ENCODE data around the gene NTM. TPM values are rescaled to one million over a fixed set of nuclear protein-coding genes. Genes with fewer than 3 reads are reported as not detected.

NTM gene
- total and polyA plus RNA-seq, 2 donors from 2014 or later, result 0.92 to 10.3 TPM

DNA sequence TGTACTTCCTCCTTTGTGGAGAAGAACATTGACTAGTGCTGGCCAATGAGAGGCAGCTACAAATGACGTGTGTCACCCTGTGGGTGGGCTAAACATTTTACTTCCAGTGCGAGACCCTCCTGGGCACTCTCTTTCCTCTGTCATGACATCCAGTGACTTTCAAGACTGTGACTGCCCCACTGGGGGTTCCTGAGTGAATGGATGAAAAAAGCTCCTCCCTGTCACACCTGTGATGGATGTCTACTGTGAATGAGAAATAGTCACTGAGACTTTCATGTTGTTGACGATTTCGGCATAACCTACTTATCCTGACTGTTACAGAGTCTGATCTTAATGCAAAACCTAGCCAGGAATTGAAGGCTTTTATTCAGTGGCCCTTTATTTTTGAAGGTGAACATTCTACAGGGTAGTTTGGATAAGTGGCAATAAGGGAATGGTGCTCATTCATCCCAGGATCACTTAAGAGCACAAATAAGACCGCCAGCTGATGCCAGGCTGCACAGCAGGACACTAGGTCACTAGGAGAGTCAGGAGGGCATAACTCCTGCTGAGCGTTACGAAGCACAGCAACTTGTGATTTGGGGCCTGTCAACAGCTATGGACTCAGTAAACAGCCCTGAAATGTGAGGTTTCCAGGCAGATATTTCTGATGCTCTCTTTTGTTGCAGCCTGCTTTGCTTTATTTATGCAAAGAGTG is 636.6 kb downstream of the NTM start:
- TF ChIP-seq, protein P1, sequence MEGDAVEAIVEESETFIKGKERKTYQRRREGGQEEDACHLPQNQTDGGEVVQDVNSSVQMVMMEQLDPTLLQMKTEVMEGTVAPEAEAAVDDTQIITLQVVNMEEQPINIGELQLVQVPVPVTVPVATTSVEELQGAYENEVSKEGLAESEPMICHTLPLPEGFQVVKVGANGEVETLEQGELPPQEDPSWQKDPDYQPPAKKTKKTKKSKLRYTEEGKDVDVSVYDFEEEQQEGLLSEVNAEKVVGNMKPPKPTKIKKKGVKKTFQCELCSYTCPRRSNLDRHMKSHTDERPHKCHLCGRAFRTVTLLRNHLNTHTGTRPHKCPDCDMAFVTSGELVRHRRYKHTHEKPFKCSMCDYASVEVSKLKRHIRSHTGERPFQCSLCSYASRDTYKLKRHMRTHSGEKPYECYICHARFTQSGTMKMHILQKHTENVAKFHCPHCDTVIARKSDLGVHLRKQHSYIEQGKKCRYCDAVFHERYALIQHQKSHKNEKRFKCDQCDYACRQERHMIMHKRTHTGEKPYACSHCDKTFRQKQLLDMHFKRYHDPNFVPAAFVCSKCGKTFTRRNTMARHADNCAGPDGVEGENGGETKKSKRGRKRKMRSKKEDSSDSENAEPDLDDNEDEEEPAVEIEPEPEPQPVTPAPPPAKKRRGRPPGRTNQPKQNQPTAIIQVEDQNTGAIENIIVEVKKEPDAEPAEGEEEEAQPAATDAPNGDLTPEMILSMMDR (IDR thresholded peaks at IDR 0.05; ENCODE audit: borderline replicate concordance, extremely low read depth, insufficient read depth), result no peak
- H3K36me3 ChIP-seq (ENCODE audit: control insufficient read depth in 2 of 3, insufficient read depth in 3 of 3, low read length in 3 of 3), result no peaks in the 10 kb centered on the region
- H3K27me3 ChIP-seq (ENCODE audit: control insufficient read depth, insufficient read depth, low read length), result no peaks in the 10 kb centered on the region
- intact Hi-C loops (cut with DNase I), result no loop called here
- no peak overlapping the region for H3K4me3 ChIP-seq (ENCODE audit: low read length in 3 of 3)
- no peak overlapping the region for H3K9ac ChIP-seq (ENCODE audit: low read length in 3 of 3)
- no peak for FAIRE-seq
- no peak for DNase-seq
- no peak overlapping the region for H3K27ac ChIP-seq (ENCODE audit: low read depth in 2 of 2, low read length in 2 of 2)
- no peaks in the 10 kb centered on the region for H3K9me3 ChIP-seq (ENCODE audit: control insufficient read depth in 2 of 3, insufficient read depth in 1 of 3, low read length in 3 of 3)
- no peaks in the 10 kb centered on the region for H3K4me1 ChIP-seq (ENCODE audit: control insufficient read depth in 2 of 3, insufficient read depth in 2 of 3, low read depth in 1 of 3, low read length in 3 of 3)

DNA sequence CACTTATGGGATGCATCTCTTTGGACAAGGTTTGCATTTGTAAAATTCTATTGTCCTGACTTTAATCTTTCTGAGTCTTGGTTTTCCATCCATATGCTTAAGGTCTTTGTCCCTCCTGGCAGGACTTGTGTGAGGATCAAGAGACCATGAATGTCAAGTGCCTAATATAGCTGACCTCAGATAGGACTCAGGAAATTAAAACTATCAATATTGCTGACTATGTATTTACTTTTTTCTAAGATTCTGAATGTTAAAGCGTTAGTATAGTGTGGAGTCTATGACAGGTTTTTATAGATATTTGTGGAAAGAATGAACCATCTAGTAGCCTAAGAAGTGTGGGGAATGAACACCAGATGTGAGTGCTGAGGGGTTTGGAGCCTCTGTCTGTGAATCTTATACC is 637.8 kb downstream of the NTM start:
- TF ChIP-seq, protein P1 (IDR thresholded peaks at IDR 0.05; ENCODE audit: borderline replicate concordance, extremely low read depth, insufficient read depth), result no peak
- no peaks in the 10 kb centered on the region for H3K4me1 ChIP-seq (ENCODE audit: control insufficient read depth in 2 of 3, insufficient read depth in 2 of 3, low read depth in 1 of 3, low read length in 3 of 3)
- H3K36me3 ChIP-seq (ENCODE audit: control insufficient read depth in 2 of 3, insufficient read depth in 3 of 3, low read length in 3 of 3), result no peaks in the 10 kb centered on the region
- no peaks in the 10 kb centered on the region for H3K27me3 ChIP-seq (ENCODE audit: control insufficient read depth, insufficient read depth, low read length)
- no peak for FAIRE-seq
- intact Hi-C loops (cut with DNase I), result no loop called here
- DNase-seq, result no peak
- no peak overlapping the region for H3K9ac ChIP-seq (ENCODE audit: low read length in 3 of 3)
- no peak overlapping the region for H3K27ac ChIP-seq (ENCODE audit: low read depth in 2 of 2, low read length in 2 of 2)
- H3K9me3 ChIP-seq (ENCODE audit: control insufficient read depth in 2 of 3, insufficient read depth in 1 of 3, low read length in 3 of 3), result no peaks in the 10 kb centered on the region
- no peak overlapping the region for H3K4me3 ChIP-seq (ENCODE audit: low read length in 3 of 3)

DNA sequence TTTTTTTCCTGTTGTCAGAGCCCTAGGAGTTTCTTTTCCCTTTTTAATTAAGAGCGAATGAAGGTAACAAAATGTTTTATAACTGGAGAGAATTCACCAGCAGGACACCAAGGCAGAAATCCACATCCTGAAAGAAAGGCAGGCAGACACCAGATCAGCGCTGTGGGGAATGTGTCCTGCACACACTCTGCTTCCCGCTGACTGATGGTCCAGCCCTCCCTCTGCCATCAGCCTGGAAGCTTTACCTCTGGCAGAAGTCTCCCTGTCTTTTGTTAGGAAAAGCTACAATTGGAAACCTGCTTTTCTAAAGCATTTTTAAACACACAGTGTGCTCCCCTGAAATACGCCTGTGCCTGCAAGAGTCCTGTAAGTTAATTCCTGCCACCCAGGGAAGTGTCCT is 638.5 kb downstream of the NTM start:
- DNase-seq, result no peak
- H3K27ac ChIP-seq (ENCODE audit: low read depth in 2 of 2, low read length in 2 of 2), result no peak overlapping the region
- no peaks in the 10 kb centered on the region for H3K36me3 ChIP-seq (ENCODE audit: control insufficient read depth in 2 of 3, insufficient read depth in 3 of 3, low read length in 3 of 3)
- intact Hi-C loops (cut with DNase I), result no loop called here
- H3K27me3 ChIP-seq (ENCODE audit: control insufficient read depth, insufficient read depth, low read length), result no peaks in the 10 kb centered on the region
- no peak for FAIRE-seq
- no peaks in the 10 kb centered on the region for H3K4me1 ChIP-seq (ENCODE audit: control insufficient read depth in 2 of 3, insufficient read depth in 2 of 3, low read depth in 1 of 3, low read length in 3 of 3)
- TF ChIP-seq, protein P1 (IDR thresholded peaks at IDR 0.05; ENCODE audit: borderline replicate concordance, extremely low read depth, insufficient read depth), result no peak
- no peak overlapping the region for H3K4me3 ChIP-seq (ENCODE audit: low read length in 3 of 3)
- no peak overlapping the region for H3K9ac ChIP-seq (ENCODE audit: low read length in 3 of 3)
- H3K9me3 ChIP-seq (ENCODE audit: control insufficient read depth in 2 of 3, insufficient read depth in 1 of 3, low read length in 3 of 3), result no peaks in the 10 kb centered on the region

DNA sequence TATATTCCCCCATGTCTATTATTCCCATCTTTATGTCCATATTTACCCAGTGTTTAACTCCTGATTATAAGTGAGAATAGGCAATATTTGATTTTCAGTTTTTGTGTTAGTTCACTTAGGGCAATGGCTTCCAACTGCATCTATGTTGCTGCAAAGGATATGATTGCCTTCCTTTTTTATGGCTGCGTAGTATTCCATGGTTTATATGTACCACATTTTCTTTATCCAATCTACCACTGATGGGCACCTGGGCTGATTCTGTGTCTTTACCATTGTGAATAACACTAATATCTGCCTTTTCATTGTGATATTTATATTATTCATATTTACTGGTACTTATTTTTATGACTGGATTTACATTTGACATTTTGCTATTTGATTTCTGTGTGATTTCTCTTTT is 649.6 kb downstream of the NTM start:
- DNase-seq (no peak), FAIRE-seq (no peak)
- Histone ChIP-seq H3K27me3 (ENCODE audit: control insufficient read depth, insufficient read depth, low read length) (no peaks in the 10 kb centered on the region), H3K9ac (ENCODE audit: low read length in 3 of 3) (no peak overlapping the region), H3K9me3 (ENCODE audit: control insufficient read depth in 2 of 3, insufficient read depth in 1 of 3, low read length in 3 of 3) (peaks cover 0 to 3% (median 2%) of the 10 kb centered on the region in 3 donors), H3K36me3 (ENCODE audit: control insufficient read depth in 2 of 3, insufficient read depth in 3 of 3, low read length in 3 of 3) (no peaks in the 10 kb centered on the region), H3K4me1 (ENCODE audit: control insufficient read depth in 2 of 3, insufficient read depth in 2 of 3, low read depth in 1 of 3, low read length in 3 of 3) (no peaks in the 10 kb centered on the region), H3K4me3 (ENCODE audit: low read length in 3 of 3) (no peak overlapping the region), H3K27ac (ENCODE audit: low read depth in 2 of 2, low read length in 2 of 2) (no peak overlapping the region)
- intact Hi-C loops (cut with DNase I), result no loop called here
- TF ChIP-seq, protein P1 (IDR thresholded peaks at IDR 0.05; ENCODE audit: borderline replicate concordance, extremely low read depth, insufficient read depth), result no peak
